K562 (cell line): ENCODE data around the gene MTSS2. TPM values are rescaled to one million over a fixed set of nuclear protein-coding genes. Genes with fewer than 3 reads are reported as not detected.

Source experiments
- ATAC-seq: fragments of 200-7000 bp; cut with Tn5 transposase; 3 replicates; pipeline ENCODE4 v1.9.1; 2020; ENCODE audit warnings: moderate library complexity
- BruUV-seq: library from RNA; stranded (reverse); fragments of 400-500 nt; replicated peaks from 2 replicates; lab custom pipeline; 2021; lab: Mats Ljungman, UMichigan
- CTCF ChIA-PET: fragments of 300-600 bp; formaldehyde crosslinking; extraction: SDS; loops from one replicate; lab custom pipeline; 2021; ENCODE audit warnings: low intra/inter-chr PET ratio; lab: Yijun Ruan, JAX
- POLR2A ChIA-PET: fragments of 300-600, 350-650 bp; sonication (Branson Sonifier 250); formaldehyde crosslinking; extraction: SDS; loops from one replicate; lab custom pipeline; 2021; ENCODE audit warnings: antibody characterized with exemption, inconsistent platforms; lab: Yijun Ruan, JAX
- DNase-seq, 4 experiments: peaks; one replicate each; pipeline versions ENCODE4 v3.0.0 to v3.0.0-alpha.2; 2011 to 2018; ENCODE audit warnings: low spot score in 3 of 4, mixed read lengths in 3 of 4; ENCODE audit errors: extremely low read depth in 1 of 4
- FAIRE-seq: peaks from 2 replicates; lab custom pipeline; 2011; peaks lifted over from hg19 to GRCh38; lab: Jason Lieb, UNC
- H2AFZ ChIP-seq: 2 replicates; pipeline ENCODE4 v1.6.0; 2011; ENCODE audit warnings: low read depth, low read length, control low read depth, inconsistent platforms
- H3K27ac ChIP-seq: fragments of 200-600 bp; 3 replicates; pipeline ENCODE4 v1.8.0; 2011; ENCODE audit warnings: low read depth, mild to moderate bottlenecking, control low read depth, inconsistent platforms, low read length, moderate library complexity, mixed read lengths; ENCODE audit errors: extremely low read depth
- H3K27me3 ChIP-seq, 2 experiments: fragments of 300-600 bp in 1 of 2; 2 replicates in 1 of 2; 3 replicates in 1 of 2; pipeline versions ENCODE4 v1.6.0 to v1.8.0; 2011; ENCODE audit warnings: inconsistent platforms in 2 of 2, low read length in 2 of 2, mild to moderate bottlenecking in 1 of 2, mixed read lengths in 1 of 2, moderate library complexity in 1 of 2; ENCODE audit not compliant: control insufficient read depth in 2 of 2, insufficient read depth in 2 of 2
- H3K36me3 ChIP-seq: fragments of 300-600 bp; 3 replicates; pipeline ENCODE4 v1.8.0; 2011; ENCODE audit warnings: mild to moderate bottlenecking, low read length, inconsistent platforms; ENCODE audit not compliant: control insufficient read depth, insufficient read depth
- H3K4me1 ChIP-seq, 2 experiments: fragments of 200-600 bp in 1 of 2; replicated peaks in 1 of 2; 2 replicates in 1 of 2; 3 replicates in 1 of 2; pipeline versions ENCODE4 v1.5.1 to v1.8.0; 2011; ENCODE audit warnings: inconsistent platforms in 2 of 2, low read length in 2 of 2, mild to moderate bottlenecking in 1 of 2, mixed read lengths in 1 of 2, moderate library complexity in 1 of 2; ENCODE audit not compliant: control insufficient read depth in 2 of 2, insufficient read depth in 2 of 2
- H3K4me2 ChIP-seq: 2 replicates; pipeline ENCODE4 v1.6.1; 2011; ENCODE audit warnings: low read length, control low read depth, inconsistent platforms, mixed read lengths; ENCODE audit not compliant: insufficient read depth
- H3K4me3 ChIP-seq: fragments of 200-600 bp; sonication (generic), shearing (Covaris generic); 2 replicates; pipeline ENCODE4 v1.5.1; 2016; ENCODE audit warnings: control low read depth, inconsistent platforms
- H3K79me2 ChIP-seq: fragments of 200-600 bp; 3 replicates; pipeline ENCODE4 v1.8.0; 2011; ENCODE audit warnings: low read length, inconsistent platforms; ENCODE audit not compliant: control insufficient read depth, insufficient read depth
- H3K9ac ChIP-seq, 2 experiments: 2 replicates each; pipeline versions ENCODE4 v1.6.0 to v1.6.1; 2011; ENCODE audit warnings: low read depth in 2 of 2, low read length in 2 of 2, control low read depth in 1 of 2, inconsistent platforms in 1 of 2, mild to moderate bottlenecking in 1 of 2, mixed read lengths in 1 of 2; ENCODE audit not compliant: insufficient read depth in 1 of 2
- H3K9me1 ChIP-seq: one replicate; pipeline ENCODE4 v1.6.0; 2011; ENCODE audit warnings: inconsistent platforms, mild to moderate bottlenecking, low read length, moderate library complexity; ENCODE audit not compliant: control insufficient read depth, insufficient read depth
- H3K9me3 ChIP-seq: replicated peaks from 2 replicates; pipeline ENCODE4 v1.5.1; 2011; ENCODE audit warnings: low read depth, low read length, inconsistent platforms; ENCODE audit not compliant: control insufficient read depth, insufficient read depth
- H4K20me1 ChIP-seq: replicated peaks from 2 replicates; pipeline ENCODE4 v1.6.1; 2011; ENCODE audit warnings: low read length, inconsistent platforms, mixed read lengths; ENCODE audit not compliant: control insufficient read depth, insufficient read depth
- ASH1L ChIP-seq: fragments of 450-650 bp; IDR thresholded peaks from 2 replicates; pipeline ENCODE4 v1.6.1; 2018; ENCODE audit warnings: borderline replicate concordance, mild to moderate bottlenecking, low read depth; ENCODE audit not compliant: partially characterized antibody
- CBFB ChIP-seq: sonication (generic); formaldehyde crosslinking; IDR thresholded peaks from 2 replicates; pipeline ENCODE4 v1.4.0; 2020; ENCODE audit warnings: mild to moderate bottlenecking, missing genetic modification reagents
- CBX1 ChIP-seq: sonication (generic); IDR thresholded peaks from 2 replicates; pipeline ENCODE4 v1.6.1; 2016; ENCODE audit warnings: antibody characterized with exemption, low read depth, mild to moderate bottlenecking
- CHD1 ChIP-seq: fragments of 200-600 bp; sonication (generic); IDR thresholded peaks from one replicate; pipeline ENCODE4 v1.6.1; 2012; ENCODE audit warnings: mild to moderate bottlenecking, moderate library complexity, low read length, inconsistent platforms
- ETV1 ChIP-seq: fragments of 450-650 bp; conservative IDR thresholded peaks from 2 replicates; pipeline ENCODE4 v1.6.1; 2016; ENCODE audit warnings: missing genetic modification characterization, control low read depth, low read depth, missing compliant biosample characterization
- GABPA ChIP-seq: fragments of 200-800 bp; sonication (Bioruptor generic); conservative IDR thresholded peaks from 2 replicates; pipeline ENCODE4 v1.6.1; 2016; ENCODE audit warnings: low read depth, missing genetic modification characterization, missing compliant biosample characterization
- HDAC3 ChIP-seq: fragments of 450-650 bp; IDR thresholded peaks from 2 replicates; pipeline ENCODE4 v1.6.1; 2018; ENCODE audit warnings: borderline replicate concordance, mild to moderate bottlenecking, moderate library complexity; ENCODE audit not compliant: partially characterized antibody
- JUND ChIP-seq, 2 experiments: IDR thresholded peaks; 2 replicates in 1 of 2; 3 replicates in 1 of 2; pipeline ENCODE4 v1.6.1; 2011; ENCODE audit warnings: borderline replicate concordance in 2 of 2, low read depth in 2 of 2, low read length in 2 of 2, improper control_type of control experiment in 1 of 2, missing biosample characterization in 1 of 2, missing genetic modification characterization in 1 of 2, missing genetic modification reagents in 1 of 2
- MTF1 ChIP-seq: fragments of 250-450 bp; sonication (Bioruptor Pico); IDR thresholded peaks from 2 replicates; pipeline ENCODE4 v1.9.0; 2021; ENCODE audit warnings: moderate library complexity, mild to moderate bottlenecking, inconsistent platforms, borderline replicate concordance
- NBN ChIP-seq: fragments of 450-650 bp; IDR thresholded peaks from 2 replicates; pipeline ENCODE4 v1.6.1; 2016; ENCODE audit warnings: low read depth, mild to moderate bottlenecking
- NCOA2 ChIP-seq, 2 experiments: fragments of 450-650 bp; IDR thresholded peaks; 2 replicates each; pipeline ENCODE4 v1.6.1; 2018; ENCODE audit warnings: mild to moderate bottlenecking in 2 of 2, moderate library complexity in 1 of 2; ENCODE audit not compliant: partially characterized antibody in 2 of 2
- PHB ChIP-seq: fragments of 250-450 bp; sonication (Bioruptor Pico); IDR thresholded peaks from 2 replicates; pipeline ENCODE4 v1.5.0; 2021
- SMAD2 ChIP-seq: fragments of 150-350 bp; IDR thresholded peaks from 2 replicates; pipeline ENCODE4 v1.6.1; 2014; ENCODE audit warnings: low read depth, mild to moderate bottlenecking, low read length
- YBX1 ChIP-seq: fragments of 450-650 bp; IDR thresholded peaks from 2 replicates; pipeline ENCODE4 v1.7.1; 2016; ENCODE audit warnings: mild to moderate bottlenecking
- ZBTB9 ChIP-seq: fragments of 450-650 bp; formaldehyde crosslinking; IDR thresholded peaks from 2 replicates; pipeline ENCODE4 v1.4.0; 2020; ENCODE audit warnings: mild to moderate bottlenecking, moderate library complexity
- ZFP1 ChIP-seq: fragments of 450-650 bp; formaldehyde crosslinking; IDR thresholded peaks from 2 replicates; pipeline ENCODE4 v1.4.0; 2020; ENCODE audit warnings: mild to moderate bottlenecking, mixed read lengths
- ZNF184 ChIP-seq: sonication (generic); formaldehyde crosslinking; IDR thresholded peaks from 2 replicates; pipeline ENCODE4 v1.5.0; 2020; ENCODE audit warnings: missing genetic modification reagents
- WGBS: fragments of 100-300 bp; shearing (Covaris generic); methylation state at CpG from one replicate; pipeline ENCODE4 v1.1.6; 2016; ENCODE audit warnings: low coverage, mixed read lengths; ENCODE audit not compliant: insufficient coverage; ENCODE audit errors: missing lambda C conversion rate; 5-methylcytosine and 5-hydroxymethylcytosine counted together
- in situ Hi-C: fragments of 300-500 bp; cut with MboI; formaldehyde crosslinking; loops from 4 replicates; pipeline ENCODE4 v1.15.0; 2018; ENCODE audit warnings: inconsistent platforms, mixed read lengths
- intact Hi-C: fragments of 100-400 bp; cut with micrococcal nuclease; formaldehyde crosslinking; loops from 2 replicates; pipeline ENCODE4 v1.14.2; 2022
- polyA plus RNA-seq, 8 experiments: library from polyadenylated mRNA; depleted of rRNA in 4 of 8; stranded (reverse) in 5 of 8; unstranded in 3 of 8; fragments of >200 nt; fragmentation: Nextera tagmentation in 2 of 8; fragmentation: Illumina TruSeq in 1 of 8; extraction: Ambion mirVana in 2 of 8; extraction: Trizol in 1 of 8; gene quantifications; 2 replicates each; pipeline versions ENCODE4 v1.2.1 to v1.2.3, GENCODE V29; 2011 to 2014; ENCODE audit warnings: inconsistent platforms in 1 of 8, missing spikeins in 1 of 8
- total RNA-seq, 7 experiments: library from RNA; depleted of rRNA in 6 of 7; stranded (reverse); fragments of >200 nt in 6 of 7; fragmentation: Illumina TruSeq in 2 of 7; extraction: Trizol in 2 of 7; gene quantifications; 2 replicates each; pipeline versions ENCODE4 v1.2.1 to v1.2.3, GENCODE V29; 2011 to 2021; ENCODE audit warnings: low replicate concordance in 1 of 7
- TF ChIP-seq, protein P1 (sequence below): fragments of 250-450 bp; sonication (Bioruptor Pico); IDR thresholded peaks from 2 replicates; pipeline ENCODE4 v1.8.0; 2022; ENCODE audit warnings: moderate library complexity, mild to moderate bottlenecking, inconsistent platforms
- TF ChIP-seq, protein P2 (sequence below): fragments of 250-450 bp; sonication (Bioruptor Pico); IDR thresholded peaks from 2 replicates; pipeline ENCODE4 v1.4.0; 2020; ENCODE audit warnings: borderline replicate concordance

MTSS2 gene
- total and polyA plus RNA-seq, 9 of the 15 experiments (the other 6 are each of a cell fraction or from before 2014, with no cell fraction given), result 0.11 to 60.3 (median 16.9) TPM

GRCh38 chr16:70730031-70730430, 44.2 kb upstream of the MTSS2 start (continued):
- TF ChIP-seq, protein P1, sequence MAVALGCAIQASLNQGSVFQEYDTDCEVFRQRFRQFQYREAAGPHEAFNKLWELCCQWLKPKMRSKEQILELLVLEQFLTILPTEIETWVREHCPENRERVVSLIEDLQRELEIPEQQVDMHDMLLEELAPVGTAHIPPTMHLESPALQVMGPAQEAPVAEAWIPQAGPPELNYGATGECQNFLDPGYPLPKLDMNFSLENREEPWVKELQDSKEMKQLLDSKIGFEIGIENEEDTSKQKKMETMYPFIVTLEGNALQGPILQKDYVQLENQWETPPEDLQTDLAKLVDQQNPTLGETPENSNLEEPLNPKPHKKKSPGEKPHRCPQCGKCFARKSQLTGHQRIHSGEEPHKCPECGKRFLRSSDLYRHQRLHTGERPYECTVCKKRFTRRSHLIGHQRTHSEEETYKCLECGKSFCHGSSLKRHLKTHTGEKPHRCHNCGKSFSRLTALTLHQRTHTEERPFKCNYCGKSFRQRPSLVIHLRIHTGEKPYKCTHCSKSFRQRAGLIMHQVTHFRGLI (CRISPR knock-in tag), result no peak
- TF ChIP-seq NBN (no peak), GABPA (tag) (no peak), YBX1 (no peak)

GRCh38 chr16:70729292-70729691, 43.4 kb upstream of the MTSS2 start:
- Histone ChIP-seq H3K4me1 (peaks cover 8 to 25% of the 10 kb centered on the region in 2 experiments; a peak in 4 of 5 replicates), H2AFZ (no peak overlapping the region), H3K27ac (no peak overlapping the region), H3K9me1 (peaks cover 5% of the 10 kb centered on the region), H3K4me3 (no peak overlapping the region), H4K20me1 (no peaks in the 10 kb centered on the region), H3K4me2 (no peak overlapping the region), H3K9ac (no peak overlapping the region), H3K36me3 (peaks cover 30% of the 10 kb centered on the region; the same call in 2 of the 3 replicates), H3K9me3 (no peaks in the 10 kb centered on the region), H3K27me3 (no peaks in the 10 kb centered on the region), H3K79me2 (no peaks in the 10 kb centered on the region)
- WGBS, result 96% methylated on average over 5 of the region's 8 CpGs
- FAIRE-seq (no peak), DNase-seq (no peak), ATAC-seq (no peak)
- POLR2A ChIA-PET, result no interaction called here
- in situ Hi-C loops, result no loop called here
- CTCF ChIA-PET, result no interaction called here
- BruUV-seq, result no TSS peak
- intact Hi-C loops, result no loop called here
- TF ChIP-seq ETV1 (tag), result no peak
- no peak for TF ChIP-seq ASH1L
- no peak for TF ChIP-seq CHD1
- no peak for TF ChIP-seq HDAC3
- TF ChIP-seq PHB, result no peak
- TF ChIP-seq CBFB, result no peak
- no peak for TF ChIP-seq JUND (IDR thresholded peaks at IDR 0.05; ENCODE audit: borderline replicate concordance, low read depth, low read length)
- TF ChIP-seq JUND (tag; IDR thresholded peaks at IDR 0.05; ENCODE audit: borderline replicate concordance, low read depth, low read length), result no peak
- no peak for TF ChIP-seq NCOA2 (IDR thresholded peaks at IDR 0.05; ENCODE audit: partially characterized antibody in 2 of 2)
- TF ChIP-seq, protein P2, sequence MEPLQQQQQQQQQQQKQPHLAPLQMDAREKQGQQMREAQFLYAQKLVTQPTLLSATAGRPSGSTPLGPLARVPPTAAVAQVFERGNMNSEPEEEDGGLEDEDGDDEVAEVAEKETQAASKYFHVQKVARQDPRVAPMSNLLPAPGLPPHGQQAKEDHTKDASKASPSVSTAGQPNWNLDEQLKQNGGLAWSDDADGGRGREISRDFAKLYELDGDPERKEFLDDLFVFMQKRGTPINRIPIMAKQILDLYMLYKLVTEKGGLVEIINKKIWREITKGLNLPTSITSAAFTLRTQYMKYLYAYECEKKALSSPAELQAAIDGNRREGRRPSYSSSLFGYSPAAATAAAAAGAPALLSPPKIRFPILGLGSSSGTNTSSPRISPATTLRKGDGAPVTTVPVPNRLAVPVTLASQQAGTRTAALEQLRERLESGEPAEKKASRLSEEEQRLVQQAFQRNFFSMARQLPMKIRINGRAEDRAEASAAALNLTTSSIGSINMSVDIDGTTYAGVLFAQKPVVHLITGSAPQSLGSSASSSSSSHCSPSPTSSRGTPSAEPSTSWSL (CRISPR knock-in tag), result no peak
- TF ChIP-seq ZFP1 (CRISPR knock-in tag), result no peak
- TF ChIP-seq SMAD2, result no peak
- TF ChIP-seq ZBTB9, result no peak
- no peak for TF ChIP-seq MTF1
- TF ChIP-seq ZNF184, result no peak
- no peak for TF ChIP-seq CBX1
